GM06990 (cell line): Measurements from ENCODE around the gene AKT3.

Source experiments
- DNase-seq: peaks from one replicate; pipeline ENCODE4 v3.0.0-alpha.2; 2011; ENCODE audit not compliant: insufficient read length; ENCODE audit errors: extremely low read depth
- H3K27me3 ChIP-seq: replicated peaks from 2 replicates; pipeline ENCODE4 v1.6.0; 2011; ENCODE audit warnings: low read length; ENCODE audit not compliant: control insufficient read depth, insufficient read depth
- H3K36me3 ChIP-seq: 2 replicates; pipeline ENCODE4 v1.5.1; 2011; ENCODE audit warnings: low read length; ENCODE audit not compliant: control insufficient read depth, insufficient read depth
- H3K4me3 ChIP-seq: replicated peaks from 2 replicates; pipeline ENCODE4 v1.5.1; 2011; ENCODE audit warnings: low read depth, mild to moderate bottlenecking, control low read depth, low read length
- TF ChIP-seq, protein P1 (sequence below): IDR thresholded peaks from 2 replicates; pipeline ENCODE4 v1.5.1; 2011; ENCODE audit warnings: low read length, control low read depth, mild to moderate bottlenecking, inconsistent platforms; ENCODE audit not compliant: insufficient read depth, poor library complexity, severe bottlenecking

Gene AKT3

DNA sequence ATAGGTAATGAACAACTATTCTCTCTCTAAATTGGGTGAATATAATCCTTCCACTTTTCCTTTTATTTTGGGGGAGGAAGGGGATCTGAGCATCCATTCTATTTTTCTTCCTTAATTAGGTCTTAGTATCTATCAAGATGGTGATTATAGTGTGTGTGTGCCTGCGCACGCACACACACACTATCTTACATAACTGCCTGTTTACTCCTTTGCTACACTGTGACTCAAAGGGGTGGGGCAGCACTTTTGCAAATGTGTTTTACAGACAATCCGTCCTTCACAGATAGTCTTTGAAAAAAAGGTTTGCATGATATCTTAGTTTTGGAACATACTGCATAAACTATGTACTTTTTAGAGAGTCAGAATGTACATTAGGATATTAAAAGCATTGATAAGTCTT lies 402.7 kb downstream of the AKT3 start:
- Histone ChIP-seq H3K4me3 (no peak overlapping the region), H3K36me3 (no peaks in the 10 kb centered on the region), H3K27me3 (no peaks in the 10 kb centered on the region)
- TF ChIP-seq, protein P1, sequence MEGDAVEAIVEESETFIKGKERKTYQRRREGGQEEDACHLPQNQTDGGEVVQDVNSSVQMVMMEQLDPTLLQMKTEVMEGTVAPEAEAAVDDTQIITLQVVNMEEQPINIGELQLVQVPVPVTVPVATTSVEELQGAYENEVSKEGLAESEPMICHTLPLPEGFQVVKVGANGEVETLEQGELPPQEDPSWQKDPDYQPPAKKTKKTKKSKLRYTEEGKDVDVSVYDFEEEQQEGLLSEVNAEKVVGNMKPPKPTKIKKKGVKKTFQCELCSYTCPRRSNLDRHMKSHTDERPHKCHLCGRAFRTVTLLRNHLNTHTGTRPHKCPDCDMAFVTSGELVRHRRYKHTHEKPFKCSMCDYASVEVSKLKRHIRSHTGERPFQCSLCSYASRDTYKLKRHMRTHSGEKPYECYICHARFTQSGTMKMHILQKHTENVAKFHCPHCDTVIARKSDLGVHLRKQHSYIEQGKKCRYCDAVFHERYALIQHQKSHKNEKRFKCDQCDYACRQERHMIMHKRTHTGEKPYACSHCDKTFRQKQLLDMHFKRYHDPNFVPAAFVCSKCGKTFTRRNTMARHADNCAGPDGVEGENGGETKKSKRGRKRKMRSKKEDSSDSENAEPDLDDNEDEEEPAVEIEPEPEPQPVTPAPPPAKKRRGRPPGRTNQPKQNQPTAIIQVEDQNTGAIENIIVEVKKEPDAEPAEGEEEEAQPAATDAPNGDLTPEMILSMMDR: no peak
- DNase-seq: no peak

DNA sequence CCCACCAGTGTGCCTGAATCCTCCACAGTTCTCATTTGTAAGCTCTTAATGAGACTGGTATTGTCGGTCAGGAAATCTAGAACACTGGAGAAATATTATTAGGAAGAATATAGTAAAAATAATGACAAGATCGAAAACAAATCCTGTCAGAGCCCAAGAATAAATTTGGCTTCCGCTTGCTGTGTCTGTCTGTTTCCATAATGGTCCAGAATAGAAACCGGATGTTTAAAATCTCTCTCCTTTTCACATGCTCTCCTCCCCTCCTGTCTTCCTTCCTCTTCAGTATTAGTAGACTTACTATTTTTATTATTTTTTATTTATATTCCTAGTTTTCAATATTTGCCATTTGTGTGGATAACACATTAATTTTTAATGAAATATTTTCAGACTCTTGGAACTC lies 406.5 kb downstream of the AKT3 start:
- H3K36me3 ChIP-seq: no peaks in the 10 kb centered on the region

GRCh38 chr1:243441601-243442000 lies 408.4 kb downstream of the AKT3 start:
- no peak for DNase-seq
- H3K36me3 ChIP-seq: no peaks in the 10 kb centered on the region

More for the DNA sequence above, 406.5 kb downstream of the AKT3 start:
- Histone ChIP-seq H3K27me3 (no peaks in the 10 kb centered on the region), H3K4me3 (no peak overlapping the region)
- DNase-seq: no peak
- TF ChIP-seq, protein P1: no peak

DNA sequence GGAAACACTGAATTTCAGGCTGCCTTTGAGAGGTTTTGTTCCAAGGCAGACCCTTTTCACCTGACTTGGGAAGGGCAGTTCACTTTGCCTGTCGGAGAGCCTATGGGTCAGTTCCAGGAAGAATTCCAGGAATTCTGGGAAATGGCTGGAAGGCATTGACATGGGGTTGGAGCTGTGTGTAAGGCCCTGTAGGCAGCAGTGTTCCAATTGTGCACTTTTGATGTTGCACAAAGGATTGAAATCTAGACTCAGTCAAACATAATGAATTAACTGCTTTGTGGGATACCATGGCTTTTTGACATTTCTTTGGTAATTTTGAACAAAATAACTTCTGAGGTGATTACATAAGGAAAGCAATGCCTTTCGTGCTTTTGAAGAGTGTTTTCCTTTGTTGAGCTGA lies 409.6 kb downstream of the AKT3 start:
- Histone ChIP-seq H3K27me3 (no peaks in the 10 kb centered on the region), H3K36me3 (no peaks in the 10 kb centered on the region), H3K4me3 (no peak overlapping the region)
- TF ChIP-seq, protein P1: no peak
- no peak for DNase-seq

More at GRCh38 chr1:243441601-243442000, 408.4 kb downstream of the AKT3 start:
- no peak overlapping the region for H3K4me3 ChIP-seq
- TF ChIP-seq, protein P1: no peak
- no peaks in the 10 kb centered on the region for H3K27me3 ChIP-seq

DNA sequence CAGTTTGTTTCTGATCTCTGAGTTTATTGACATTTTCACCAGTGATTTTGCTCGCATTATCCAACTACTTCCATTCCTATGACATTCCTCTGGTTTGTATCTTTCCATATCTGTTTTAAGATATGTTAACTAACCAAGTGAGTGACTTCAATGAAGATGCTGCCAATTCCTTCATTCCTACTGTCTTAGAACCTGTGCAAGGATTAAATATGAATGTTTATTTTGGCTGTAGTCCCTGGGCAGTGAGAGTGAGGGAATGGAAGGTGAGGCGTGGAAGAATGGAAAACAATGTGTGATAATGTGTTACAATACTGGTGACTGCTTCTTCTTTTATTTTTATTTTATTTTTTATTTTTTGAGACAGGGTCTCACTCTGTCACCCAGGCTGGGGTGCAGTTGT lies 411.2 kb downstream of the AKT3 start:
- TF ChIP-seq, protein P1: no peak
- Histone ChIP-seq H3K27me3 (no peaks in the 10 kb centered on the region), H3K4me3 (no peak overlapping the region), H3K36me3 (no peaks in the 10 kb centered on the region)
- DNase-seq: no peak
